NB4 (cell line): ENCODE data around the gene DLX2.

ENCODE experiments used
- CTCF ChIP-seq: IDR thresholded peaks from one replicate; pipeline ENCODE4 v1.5.1; 2012; ENCODE audit warnings: low read depth, low read length
- MAX ChIP-seq: IDR thresholded peaks from 2 replicates; pipeline ENCODE4 v1.6.1; 2011; ENCODE audit warnings: low read depth, low read length
- POLR2A ChIP-seq: IDR thresholded peaks from 2 replicates; pipeline ENCODE4 v1.6.1; 2011; ENCODE audit warnings: mild to moderate bottlenecking; ENCODE audit not compliant: insufficient read length; ENCODE audit errors: extremely low read depth

DNA sequence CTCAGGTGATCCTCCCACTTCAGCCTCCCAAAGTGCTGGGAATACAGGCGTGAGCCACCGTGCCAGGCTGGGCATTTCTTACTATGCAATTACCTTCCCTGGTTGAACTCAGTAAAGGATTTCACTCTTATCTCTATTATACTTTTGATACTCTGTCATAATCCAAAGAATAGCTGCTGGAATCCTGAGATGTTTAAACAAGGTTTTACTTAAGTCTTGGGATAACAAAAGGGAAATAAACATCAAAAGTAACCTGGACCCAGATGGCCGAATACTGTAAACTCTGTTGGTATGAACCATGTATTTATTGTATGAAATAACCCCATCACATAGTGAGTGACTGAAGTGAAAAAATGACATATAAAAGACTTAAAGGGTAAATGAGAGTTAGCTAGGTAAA is 11.9 kb upstream of the DLX2 start:
- TF ChIP-seq CTCF (no peak), MAX (no peak), POLR2A (no peak)
